Colonic mucosa (tissue), 4 donors: Measurements from ENCODE around the gene EVA1C. TPM values are rescaled to one million over a fixed set of nuclear protein-coding genes. Genes with fewer than 3 reads are reported as not detected.

Experiments
- DNase-seq: peaks from one replicate; pipeline ENCODE4 v3.0.0-alpha.2; 2020
- H3K27ac ChIP-seq: fragments of 200-600 bp; one replicate; pipeline ENCODE4 v1.8.0; 2021
- H3K27me3 ChIP-seq: fragments of 200-600 bp; one replicate; pipeline ENCODE4 v1.8.0; 2021
- H3K36me3 ChIP-seq: fragments of 200-600 bp; one replicate; pipeline ENCODE4 v1.8.0; 2021
- H3K4me1 ChIP-seq: fragments of 200-600 bp; one replicate; pipeline ENCODE4 v1.8.0; 2021; ENCODE audit warnings: mild to moderate bottlenecking
- H3K4me3 ChIP-seq: fragments of 200-600 bp; one replicate; pipeline ENCODE4 v1.8.0; 2021
- H3K9ac ChIP-seq, 2 donors: one replicate each; pipeline ENCODE4 v1.7.0; 2013; ENCODE audit warnings: control low read depth in 2 of 2, low read depth in 2 of 2, low read length in 2 of 2
- H3K9me3 ChIP-seq: fragments of 200-600 bp; one replicate; pipeline ENCODE4 v1.8.0; 2021
- CTCF ChIP-seq: fragments of 200-600 bp; IDR thresholded peaks from one replicate; pipeline ENCODE4 v1.8.0; 2022; ENCODE audit warnings: antibody characterized with exemption, mild to moderate bottlenecking
- intact Hi-C: fragments of 100-400 bp; cut with DNase I; formaldehyde crosslinking; loops from one replicate; pipeline ENCODE4 v1.14.1; 2022
- total RNA-seq, 2 donors: library from RNA; stranded (reverse); fragmentation: NEBNext Ultra II Directional in 1 of 2; extraction: Animal tissue kit (Norgen Biotek cat#: 25700) in 1 of 2; gene quantifications; one replicate each; pipeline ENCODE4 v1.2.1, GENCODE V29; 2021
- donor health status: healthy.
- donor health status: DM: no; HTN: no; CAD: no.
- donor health status: DM: no; HTN: no; CAD: no.

The EVA1C gene
- total RNA-seq, 2 donors from 2014 or later, result 7.3 to 9.9 TPM

- intact Hi-C loops, result no loop called here
- Histone ChIP-seq H3K36me3 (peaks cover 3% of the 10 kb centered on the region), H3K9me3 (no peaks in the 10 kb centered on the region), H3K4me1 (no peaks in the 10 kb centered on the region), H3K27ac (no peak overlapping the region), H3K9ac (no peak overlapping the region), H3K27me3 (no peaks in the 10 kb centered on the region), H3K4me3 (no peak overlapping the region)
- DNase-seq, result no peak
- no peak for TF ChIP-seq CTCF
These were observed 34.5 kb upstream of the EVA1C start for GRCh38 chr21:32377991-32378390.

- no peak for TF ChIP-seq CTCF
- no peak for DNase-seq
- Histone ChIP-seq H3K27me3 (no peaks in the 10 kb centered on the region), H3K36me3 (peaks cover 9% of the 10 kb centered on the region), H3K9me3 (no peaks in the 10 kb centered on the region), H3K4me1 (no peaks in the 10 kb centered on the region), H3K9ac (no peak overlapping the region), H3K4me3 (no peak overlapping the region), H3K27ac (no peak overlapping the region)
- intact Hi-C loops, result no loop called here
These were observed 33.5 kb upstream of the EVA1C start for GRCh38 chr21:32378956-32379355.

GRCh38 chr21:32380940-32381339 lies 31.6 kb upstream of the EVA1C start:
- H3K4me1 ChIP-seq, result no peaks in the 10 kb centered on the region
- no peak overlapping the region for H3K4me3 ChIP-seq
- no peak overlapping the region for H3K27ac ChIP-seq
- H3K27me3 ChIP-seq, result no peaks in the 10 kb centered on the region
- H3K36me3 ChIP-seq, result peaks cover 9% of the 10 kb centered on the region
- TF ChIP-seq CTCF, result no peak
- intact Hi-C loops, result no loop called here
- no peaks in the 10 kb centered on the region for H3K9me3 ChIP-seq
- DNase-seq, result no peak
- no peak overlapping the region for H3K9ac ChIP-seq

GRCh38 chr21:32381571-32381970 lies 30.9 kb upstream of the EVA1C start:
- Histone ChIP-seq H3K36me3 (peaks cover 9% of the 10 kb centered on the region), H3K9ac (no peak overlapping the region), H3K9me3 (no peaks in the 10 kb centered on the region), H3K4me3 (no peak overlapping the region), H3K27ac (no peak overlapping the region), H3K27me3 (no peaks in the 10 kb centered on the region), H3K4me1 (no peaks in the 10 kb centered on the region)
- TF ChIP-seq CTCF, result no peak
- intact Hi-C loops, result no loop called here
- no peak for DNase-seq

GRCh38 chr21:32382108-32382644 lies 30.3 kb upstream of the EVA1C start:
- Histone ChIP-seq H3K27ac (no peak overlapping the region), H3K27me3 (no peaks in the 10 kb centered on the region), H3K36me3 (peaks cover 9% of the 10 kb centered on the region), H3K4me3 (no peak overlapping the region), H3K4me1 (no peaks in the 10 kb centered on the region), H3K9ac (no peak overlapping the region), H3K9me3 (no peaks in the 10 kb centered on the region)
- intact Hi-C loops, result no loop called here
- DNase-seq, result no peak
- TF ChIP-seq CTCF, result no peak
